IMR-90 (cell line): Measurements from ENCODE around the gene NDUFV2. TPM values are rescaled to one million over a fixed set of nuclear protein-coding genes. Genes with fewer than 3 reads are reported as not detected.

Experiments
- ATAC-seq: fragments of 200-7000 bp; cut with Tn5 transposase; 2 replicates; pipeline ENCODE4 v1.9.1; 2020; ENCODE audit warnings: low read depth, mild to moderate bottlenecking, moderate library complexity
- BruUV-seq: library from RNA; stranded (reverse); fragments of 400-500 nt; replicated peaks from 2 replicates; lab custom pipeline; 2021; lab: Mats Ljungman, UMichigan
- CTCF ChIA-PET: fragments of 300-600 bp; formaldehyde crosslinking; extraction: SDS; loops from one replicate; lab custom pipeline; 2021; ENCODE audit warnings: antibody characterized with exemption; lab: Yijun Ruan, JAX
- POLR2A ChIA-PET: fragments of 300-600 bp; sonication (Branson Sonifier 250); formaldehyde crosslinking; loops from one replicate; lab custom pipeline; 2022; ENCODE audit warnings: antibody characterized with exemption; ENCODE audit not compliant: unreplicated experiment; lab: Charles Lee
- DNase-seq: peaks from one replicate; pipeline ENCODE4 v3.0.0; 2013
- H2AFZ ChIP-seq: replicated peaks from 2 replicates; pipeline ENCODE3; 2013; ENCODE audit warnings: low read length, mild to moderate bottlenecking; ENCODE audit not compliant: poor library complexity
- H2AK5ac ChIP-seq: 2 replicates; pipeline ENCODE4 v1.6.1; 2013; ENCODE audit warnings: low read depth, low read length, inconsistent platforms
- H2AK9ac ChIP-seq: replicated peaks from 2 replicates; pipeline ENCODE3; 2013; ENCODE audit warnings: mild to moderate bottlenecking, low read depth, low read length, moderate library complexity; ENCODE audit not compliant: poor library complexity
- H2BK120ac ChIP-seq: 2 replicates; pipeline ENCODE4 v1.6.1; 2013; ENCODE audit warnings: low read depth, low read length, inconsistent platforms
- H2BK15ac ChIP-seq: 3 replicates; pipeline ENCODE4 v1.6.1; 2013; ENCODE audit warnings: low read depth, low read length, inconsistent platforms
- H2BK20ac ChIP-seq: 2 replicates; pipeline ENCODE4 v1.6.1; 2013; ENCODE audit warnings: low read depth, mild to moderate bottlenecking, inconsistent platforms, low read length, moderate library complexity
- H2BK5ac ChIP-seq: 2 replicates; pipeline ENCODE4 v1.6.1; 2013; ENCODE audit warnings: mild to moderate bottlenecking, low read depth, low read length, inconsistent platforms; ENCODE audit not compliant: poor library complexity, severe bottlenecking
- H3K14ac ChIP-seq: replicated peaks from 2 replicates; pipeline ENCODE4 v1.6.1; 2013; ENCODE audit warnings: low read depth, low read length, inconsistent platforms
- H3K18ac ChIP-seq: 2 replicates; pipeline ENCODE4 v1.6.1; 2013; ENCODE audit warnings: low read depth, low read length, control low read depth
- H3K23ac ChIP-seq: 2 replicates; pipeline ENCODE4 v1.6.1; 2013; ENCODE audit warnings: low read depth, low read length, inconsistent platforms
- H3K27ac ChIP-seq: 2 replicates; pipeline ENCODE4 v1.5.1; 2013; ENCODE audit warnings: mild to moderate bottlenecking, control low read depth, low read length; ENCODE audit not compliant: insufficient read depth
- H3K27me3 ChIP-seq: 2 replicates; pipeline ENCODE4 v1.6.1; 2013; ENCODE audit warnings: low read length; ENCODE audit not compliant: control insufficient read depth, insufficient read depth
- H3K36me3 ChIP-seq: 2 replicates; pipeline ENCODE4 v1.6.1; 2013; ENCODE audit warnings: low read length, mixed read lengths; ENCODE audit not compliant: control insufficient read depth, insufficient read depth
- H3K4ac ChIP-seq: 2 replicates; pipeline ENCODE4 v1.6.1; 2013; ENCODE audit warnings: low read depth, low read length, inconsistent platforms
- H3K4me1 ChIP-seq: 2 replicates; pipeline ENCODE4 v1.6.1; 2013; ENCODE audit warnings: low read length, mixed read lengths; ENCODE audit not compliant: control insufficient read depth, insufficient read depth
- H3K4me2 ChIP-seq: 2 replicates; pipeline ENCODE4 v1.6.1; 2013; ENCODE audit warnings: low read depth, mild to moderate bottlenecking, control low read depth, low read length, moderate library complexity
- H3K4me3 ChIP-seq: 2 replicates; pipeline ENCODE4 v1.5.1; 2013; ENCODE audit warnings: low read depth, mild to moderate bottlenecking, control low read depth, low read length, moderate library complexity; ENCODE audit not compliant: insufficient read depth
- H3K56ac ChIP-seq: 2 replicates; pipeline ENCODE4 v1.6.1; 2013; ENCODE audit warnings: low read length, inconsistent platforms; ENCODE audit not compliant: insufficient read depth; ENCODE audit errors: extremely low read depth
- H3K79me1 ChIP-seq, 2 experiments: 2 replicates each; pipeline ENCODE4 v1.6.1; 2013; ENCODE audit warnings: low read length in 2 of 2, inconsistent platforms in 1 of 2, low read depth in 1 of 2
- H3K9ac ChIP-seq: 2 replicates; pipeline ENCODE4 v1.6.1; 2013; ENCODE audit warnings: low read depth, low read length, control low read depth
- H3K9me1 ChIP-seq: 2 replicates; pipeline ENCODE4 v1.6.1; 2013; ENCODE audit warnings: low read length, inconsistent platforms; ENCODE audit not compliant: insufficient read depth
- H3K9me3 ChIP-seq: 2 replicates; pipeline ENCODE4 v1.6.1; 2013; ENCODE audit warnings: low read length; ENCODE audit not compliant: control insufficient read depth, insufficient read depth
- H4K20me1 ChIP-seq: 2 replicates; pipeline ENCODE4 v1.6.1; 2013; ENCODE audit warnings: low read length, inconsistent platforms; ENCODE audit not compliant: insufficient read depth
- H4K5ac ChIP-seq: 2 replicates; pipeline ENCODE4 v1.6.1; 2013; ENCODE audit warnings: mild to moderate bottlenecking, low read depth, low read length, control low read depth
- H4K8ac ChIP-seq, 2 experiments: 2 replicates each; pipeline ENCODE4 v1.6.1; 2013; ENCODE audit warnings: low read depth in 2 of 2, low read length in 2 of 2, control low read depth in 1 of 2, inconsistent platforms in 1 of 2
- H4K91ac ChIP-seq: 2 replicates; pipeline ENCODE4 v1.6.1; 2013; ENCODE audit warnings: low read depth, low read length, inconsistent platforms; ENCODE audit not compliant: insufficient read depth
- CEBPB ChIP-seq: IDR thresholded peaks from 2 replicates; pipeline ENCODE4 v1.6.1; 2012; ENCODE audit warnings: low read depth, low read length, improper control_type of control experiment
- CHD1 ChIP-seq: IDR thresholded peaks from 2 replicates; pipeline ENCODE4 v1.6.1; 2012; ENCODE audit warnings: low read depth, low read length, improper control_type of control experiment
- ELK1 ChIP-seq: fragments of 150-350 bp; IDR thresholded peaks from 2 replicates; pipeline ENCODE4 v1.6.1; 2016; ENCODE audit warnings: low read depth, mild to moderate bottlenecking, low read length, moderate library complexity, borderline replicate concordance
- FOS ChIP-seq: fragments of 150-350 bp; IDR thresholded peaks from 2 replicates; pipeline ENCODE4 v1.6.1; 2016; ENCODE audit warnings: low read depth, low read length
- MAFK ChIP-seq: IDR thresholded peaks from 2 replicates; pipeline ENCODE4 v1.6.1; 2012; ENCODE audit warnings: low read depth, low read length, improper control_type of control experiment
- MAZ ChIP-seq: IDR thresholded peaks from 2 replicates; pipeline ENCODE4 v1.6.1; 2012; ENCODE audit warnings: low read depth, mild to moderate bottlenecking, low read length, improper control_type of control experiment, moderate library complexity, borderline replicate concordance
- NFE2L2 ChIP-seq: fragments of 150-350 bp; IDR thresholded peaks from 2 replicates; pipeline ENCODE4 v1.6.1; 2016; ENCODE audit warnings: low read depth, mild to moderate bottlenecking, low read length
- POLR2A ChIP-seq: IDR thresholded peaks from 2 replicates; pipeline ENCODE4 v1.6.1; 2012; ENCODE audit warnings: mild to moderate bottlenecking, low read depth, low read length
- RAD21 ChIP-seq: IDR thresholded peaks from 2 replicates; pipeline ENCODE4 v1.6.1; 2012; ENCODE audit warnings: low read length, improper control_type of control experiment
- RCOR1 ChIP-seq: IDR thresholded peaks from 2 replicates; pipeline ENCODE4 v1.6.1; 2012; ENCODE audit warnings: mild to moderate bottlenecking, low read length, improper control_type of control experiment; ENCODE audit not compliant: insufficient replicate concordance
- RFX5 ChIP-seq: IDR thresholded peaks from 2 replicates; pipeline ENCODE4 v1.8.0; 2012; ENCODE audit warnings: low read depth, mild to moderate bottlenecking, low read length, moderate library complexity
- SMC3 ChIP-seq: fragments of 150-350 bp; IDR thresholded peaks from 2 replicates; pipeline ENCODE4 v1.6.1; 2016; ENCODE audit warnings: low read depth, mild to moderate bottlenecking, antibody characterized with exemption, low read length, moderate library complexity
- USF2 ChIP-seq: fragments of 150-350 bp; IDR thresholded peaks from 2 replicates; pipeline ENCODE4 v1.6.1; 2017; ENCODE audit warnings: mild to moderate bottlenecking, antibody characterized with exemption, low read length, low read depth
- WGBS, 2 experiments: methylation state at CpG; one replicate each; pipeline versions ENCODE4 v1.1.5 to v1.1.7; 2013; ENCODE audit warnings: missing lambda C conversion rate in 2 of 2; ENCODE audit not compliant: insufficient read length in 1 of 2; ENCODE audit errors: extremely low coverage in 2 of 2; 5-methylcytosine and 5-hydroxymethylcytosine counted together
- dilution Hi-C: fragments of 300-500 bp; cut with HindIII; formaldehyde crosslinking; loops from one replicate; pipeline ENCODE4 v1.14.3; 2018; ENCODE audit warnings: low sequenced_read_pairs; ENCODE audit not compliant: unreplicated experiment
- in situ Hi-C: fragments of 300-500 bp; cut with MboI; formaldehyde crosslinking; loops from 3 replicates; pipeline ENCODE4 v1.14.3; 2019; ENCODE audit warnings: low sequenced_read_pairs, inconsistent platforms, mixed read lengths
- intact Hi-C: fragments of 100-400 bp; cut with micrococcal nuclease; formaldehyde crosslinking; loops from 2 replicates; pipeline ENCODE4 v1.10.0; 2022
- polyA plus RNA-seq, 3 experiments: library from polyadenylated mRNA; depleted of rRNA; stranded (reverse); fragments of >200 nt; gene quantifications; 2 replicates each; pipeline ENCODE4 v1.2.3, GENCODE V29; 2012; ENCODE audit warnings: low replicate concordance in 1 of 3
- total RNA-seq: library from RNA; depleted of rRNA; stranded (reverse); fragments of >200 nt; gene quantifications from 2 replicates; pipeline ENCODE4 v1.2.3, GENCODE V29; 2012
- TF ChIP-seq, protein P1 (sequence below): conservative IDR thresholded peaks from 2 replicates; pipeline ENCODE4 v1.5.1; 2012; ENCODE audit warnings: mild to moderate bottlenecking, low read depth, low read length, improper control_type of control experiment

The NDUFV2 gene
- total and polyA plus RNA-seq, 2 of the 4 experiments (the other 2 are of a cell fraction), result 106 to 126 TPM

- Histone ChIP-seq H3K27ac (no peak overlapping the region), H3K18ac (no peak overlapping the region), H3K9ac (no peak overlapping the region), H2BK5ac (no peak overlapping the region), H3K4me2 (no peak overlapping the region), H3K23ac (no peak overlapping the region), H2AFZ (no peak overlapping the region), H3K14ac (no peak overlapping the region), H3K79me1 (peaks cover 16 to 52% of the 10 kb centered on the region in 2 experiments), H3K4me1 (peaks cover 11% of the 10 kb centered on the region), H4K20me1 (peaks cover 33% of the 10 kb centered on the region), H3K4me3 (no peak overlapping the region), H2BK15ac (no peak overlapping the region), H2AK9ac (no peak overlapping the region), H2AK5ac (no peak overlapping the region), H2BK120ac (no peak overlapping the region), H4K8ac (no peak overlapping the region), H3K9me1 (peaks cover 4% of the 10 kb centered on the region; the same call in 1 of the 2 replicates), H3K36me3 (peaks cover 15% of the 10 kb centered on the region), H4K91ac (no peak overlapping the region), H2BK20ac (no peak overlapping the region), H4K5ac (no peak overlapping the region), H3K27me3 (no peaks in the 10 kb centered on the region), H3K9me3 (no peaks in the 10 kb centered on the region), H3K4ac (no peak overlapping the region), H3K56ac (no peak overlapping the region)
- WGBS, 2 experiments, result no CpG with 5 or more reads among the region's 1 CpG
- dilution Hi-C loops, result no loop called here
- DNase-seq (no peak), ATAC-seq (no peak)
- in situ Hi-C loops, result no loop called here
- no peak for TF ChIP-seq MAFK
- TF ChIP-seq SMC3, result no peak
- TF ChIP-seq, protein P1, sequence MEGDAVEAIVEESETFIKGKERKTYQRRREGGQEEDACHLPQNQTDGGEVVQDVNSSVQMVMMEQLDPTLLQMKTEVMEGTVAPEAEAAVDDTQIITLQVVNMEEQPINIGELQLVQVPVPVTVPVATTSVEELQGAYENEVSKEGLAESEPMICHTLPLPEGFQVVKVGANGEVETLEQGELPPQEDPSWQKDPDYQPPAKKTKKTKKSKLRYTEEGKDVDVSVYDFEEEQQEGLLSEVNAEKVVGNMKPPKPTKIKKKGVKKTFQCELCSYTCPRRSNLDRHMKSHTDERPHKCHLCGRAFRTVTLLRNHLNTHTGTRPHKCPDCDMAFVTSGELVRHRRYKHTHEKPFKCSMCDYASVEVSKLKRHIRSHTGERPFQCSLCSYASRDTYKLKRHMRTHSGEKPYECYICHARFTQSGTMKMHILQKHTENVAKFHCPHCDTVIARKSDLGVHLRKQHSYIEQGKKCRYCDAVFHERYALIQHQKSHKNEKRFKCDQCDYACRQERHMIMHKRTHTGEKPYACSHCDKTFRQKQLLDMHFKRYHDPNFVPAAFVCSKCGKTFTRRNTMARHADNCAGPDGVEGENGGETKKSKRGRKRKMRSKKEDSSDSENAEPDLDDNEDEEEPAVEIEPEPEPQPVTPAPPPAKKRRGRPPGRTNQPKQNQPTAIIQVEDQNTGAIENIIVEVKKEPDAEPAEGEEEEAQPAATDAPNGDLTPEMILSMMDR, result no peak
- no peak for TF ChIP-seq CEBPB
- no peak for TF ChIP-seq CHD1
- TF ChIP-seq RFX5, result no peak
- TF ChIP-seq RAD21, result no peak
- TF ChIP-seq RCOR1, result no peak
- TF ChIP-seq ELK1, result no peak
- no peak for TF ChIP-seq POLR2A
- no peak for TF ChIP-seq FOS
- TF ChIP-seq MAZ, result no peak
- TF ChIP-seq NFE2L2, result no peak
- TF ChIP-seq USF2, result no peak
- CTCF ChIA-PET, result no interaction called here
- intact Hi-C loops, result no loop called here
- no TSS peak for BruUV-seq
- POLR2A ChIA-PET, result no interaction called here
Measured at GRCh38 chr18:9120796-9121195, 18.3 kb downstream of the NDUFV2 start.
